HCT116 (cell line): ENCODE results near the gene SLC24A3. TPM values are rescaled to one million over a fixed set of nuclear protein-coding genes. Genes with fewer than 3 reads are reported as not detected.

Source experiments
- ATAC-seq: fragments of 200-7000 bp; cut with Tn5 transposase; 2 replicates; pipeline ENCODE4 v1.9.1; 2020; ENCODE audit warnings: mild to moderate bottlenecking, moderate library complexity
- BruUV-seq: library from RNA; stranded (reverse); fragments of 400-500 nt; replicated peaks from 2 replicates; lab custom pipeline; 2021; lab: Mats Ljungman, UMichigan
- CTCF ChIA-PET: fragments of 300-600 bp; sonication (Branson Sonifier 250); formaldehyde crosslinking; loops from one replicate; lab custom pipeline; 2021; ENCODE audit warnings: antibody characterized with exemption; lab: Charles Lee
- POLR2A ChIA-PET: fragments of 300-600, 350-600 bp; sonication (Branson Sonifier 250); formaldehyde crosslinking; loops from one replicate; lab custom pipeline; 2021; ENCODE audit warnings: antibody characterized with exemption; lab: Charles Lee
- RAD21 ChIA-PET, 2 experiments: fragments of 300-600 bp; sonication (Branson Sonifier 250); formaldehyde crosslinking; loops; one replicate each; lab custom pipeline; 2023; ENCODE audit warnings: low total read pairs in 2 of 2; ENCODE audit not compliant: uncharacterized antibody in 2 of 2, unreplicated experiment in 2 of 2, low non-redundant PET in 1 of 2; lab: Charles Lee
- DNase-seq: peaks from one replicate; pipeline ENCODE4 v3.0.0-alpha.2; 2010; ENCODE audit warnings: low read depth, low spot score
- H2AFZ ChIP-seq: fragments of 200-600 bp; shearing (Covaris generic), sonication (generic); 2 replicates; pipeline ENCODE4 v1.6.1; 2017; ENCODE audit warnings: low read depth, mixed run types, mixed read lengths, antibody characterized with exemption, low read length; ENCODE audit not compliant: poor library complexity, severe bottlenecking
- H3K27ac ChIP-seq: 2 replicates; pipeline ENCODE4 v1.5.1; 2012; ENCODE audit warnings: low read depth, low read length
- H3K27me3 ChIP-seq: fragments of 200-600 bp; sonication (generic); 2 replicates; pipeline ENCODE4 v1.6.1; 2016; ENCODE audit warnings: mixed run types, low read length, mixed read lengths; ENCODE audit not compliant: insufficient read depth
- H3K36me3 ChIP-seq, 2 experiments: fragments of 200-500 bp in 1 of 2; fragments of 200-600 bp in 1 of 2; sonication (Bioruptor generic) in 1 of 2; sonication (generic) in 1 of 2; 2 replicates each; pipeline versions ENCODE4 v1.5.1 to v1.6.1; 2014 to 2016; ENCODE audit warnings: low read length in 2 of 2, inconsistent platforms in 1 of 2, mixed read lengths in 1 of 2, mixed run types in 1 of 2; ENCODE audit not compliant: insufficient read depth in 2 of 2, control insufficient read depth in 1 of 2
- H3K4me1 ChIP-seq, 2 experiments: fragments of 200-600 bp in 1 of 2; sonication (generic) in 1 of 2; 2 replicates each; pipeline versions ENCODE4 v1.5.1 to v1.6.1; 2012 to 2017; ENCODE audit warnings: low read length in 2 of 2, inconsistent platforms in 1 of 2, mild to moderate bottlenecking in 1 of 2, mixed read lengths in 1 of 2, mixed run types in 1 of 2, moderate library complexity in 1 of 2; ENCODE audit not compliant: insufficient read depth in 2 of 2, control insufficient read depth in 1 of 2
- H3K4me2 ChIP-seq: fragments of 200-600 bp; sonication (generic); 2 replicates; pipeline ENCODE4 v1.6.1; 2017; ENCODE audit warnings: mixed run types, low read length, mixed read lengths
- H3K4me3 ChIP-seq, 2 experiments: fragments of 200-600 bp in 1 of 2; sonication (generic) in 1 of 2; replicated peaks in 1 of 2; 2 replicates each; pipeline ENCODE4 v1.5.1; 2011 to 2016; ENCODE audit warnings: low read length in 2 of 2, control low read depth in 1 of 2, low read depth in 1 of 2, mild to moderate bottlenecking in 1 of 2, mixed read lengths in 1 of 2, mixed run types in 1 of 2
- H3K79me2 ChIP-seq: fragments of 200-600 bp; sonication (generic); 2 replicates; pipeline ENCODE4 v1.6.1; 2017; ENCODE audit warnings: mild to moderate bottlenecking, mixed run types, low read length, moderate library complexity, mixed read lengths; ENCODE audit not compliant: insufficient read depth
- H3K9ac ChIP-seq: fragments of 200-600 bp; sonication (generic); 2 replicates; pipeline ENCODE4 v1.6.1; 2016; ENCODE audit warnings: low read length, mixed read lengths
- H3K9me2 ChIP-seq: fragments of 200-600 bp; sonication (generic), shearing (Covaris generic); 2 replicates; pipeline ENCODE4 v1.6.1; 2017; ENCODE audit warnings: mixed run types, mild to moderate bottlenecking, moderate library complexity; ENCODE audit not compliant: insufficient read depth
- H3K9me3 ChIP-seq, 2 experiments: fragments of 200-500 bp in 1 of 2; fragments of 200-600 bp in 1 of 2; sonication (Bioruptor generic) in 1 of 2; sonication (generic) in 1 of 2; 2 replicates each; pipeline ENCODE4 v1.6.1; 2014 to 2017; ENCODE audit warnings: low read length in 2 of 2, mixed read lengths in 2 of 2, inconsistent platforms in 1 of 2, low read depth in 1 of 2, mild to moderate bottlenecking in 1 of 2, mixed run types in 1 of 2, moderate library complexity in 1 of 2; ENCODE audit not compliant: control insufficient read depth in 1 of 2, insufficient read depth in 1 of 2
- H4K20me1 ChIP-seq: fragments of 200-600 bp; sonication (generic), shearing (Covaris generic); 2 replicates; pipeline ENCODE4 v1.6.1; 2017; ENCODE audit warnings: mixed run types, mild to moderate bottlenecking, moderate library complexity; ENCODE audit not compliant: insufficient read depth
- ATF3 ChIP-seq: IDR thresholded peaks from 2 replicates; pipeline ENCODE4 v1.6.1; 2012
- CBX3 ChIP-seq: IDR thresholded peaks from 2 replicates; pipeline ENCODE4 v1.6.1; 2012; ENCODE audit warnings: low read depth
- CEBPB ChIP-seq: IDR thresholded peaks from 2 replicates; pipeline ENCODE4 v1.6.1; 2012; ENCODE audit warnings: low read depth
- EGR1 ChIP-seq: IDR thresholded peaks from 2 replicates; pipeline ENCODE4 v1.6.1; 2012; ENCODE audit warnings: low read depth
- ELF1 ChIP-seq: IDR thresholded peaks from 2 replicates; pipeline ENCODE4 v1.6.1; 2012; ENCODE audit warnings: low read depth, borderline replicate concordance
- EZH2 ChIP-seq: fragments of 200-600 bp; sonication (generic); IDR thresholded peaks from 2 replicates; pipeline ENCODE4 v1.6.1; 2017; ENCODE audit warnings: antibody characterized with exemption, mixed run types
- EZH2phosphoT487 ChIP-seq: fragments of 200-600 bp; IDR thresholded peaks from 2 replicates; pipeline ENCODE4 v1.6.1; 2018; ENCODE audit warnings: antibody characterized with exemption, borderline replicate concordance
- FOSL1 ChIP-seq: IDR thresholded peaks from 2 replicates; pipeline ENCODE4 v1.6.1; 2012; ENCODE audit warnings: low read depth
- JUND ChIP-seq: IDR thresholded peaks from 2 replicates; pipeline ENCODE4 v1.6.1; 2012
- MAX ChIP-seq: IDR thresholded peaks from 2 replicates; pipeline ENCODE4 v1.6.1; 2012
- POLR2A ChIP-seq: IDR thresholded peaks from 2 replicates; pipeline ENCODE4 v1.7.0; 2011; ENCODE audit warnings: borderline replicate concordance; ENCODE audit not compliant: insufficient read depth, insufficient read length; ENCODE audit errors: extremely low read depth
- POLR2AphosphoS5 ChIP-seq: IDR thresholded peaks from 2 replicates; pipeline ENCODE4 v1.6.1; 2011; ENCODE audit warnings: mild to moderate bottlenecking, low read depth, low read length, moderate library complexity
- RAD21 ChIP-seq: IDR thresholded peaks from 2 replicates; pipeline ENCODE4 v1.6.1; 2012; ENCODE audit warnings: low read depth, mild to moderate bottlenecking
- REST ChIP-seq: IDR thresholded peaks from 2 replicates; pipeline ENCODE4 v1.6.1; 2012; ENCODE audit warnings: low read depth
- SIN3A ChIP-seq: IDR thresholded peaks from 2 replicates; pipeline ENCODE4 v1.6.1; 2012; ENCODE audit warnings: low read depth
- SRF ChIP-seq: IDR thresholded peaks from 2 replicates; pipeline ENCODE4 v1.6.1; 2012; ENCODE audit warnings: low read depth
- TCF7L2 ChIP-seq: IDR thresholded peaks from 2 replicates; pipeline ENCODE4 v1.7.0; 2011; ENCODE audit warnings: borderline replicate concordance, inconsistent platforms; ENCODE audit not compliant: insufficient read depth, insufficient read length; ENCODE audit errors: extremely low read depth
- YY1 ChIP-seq: IDR thresholded peaks from 2 replicates; pipeline ENCODE4 v1.6.1; 2011; ENCODE audit warnings: low read length, low read depth, moderate library complexity, mild to moderate bottlenecking; ENCODE audit not compliant: insufficient replicate concordance; ENCODE audit errors: extremely low read depth
- ZFX ChIP-seq: fragments of 450-650 bp; IDR thresholded peaks from 2 replicates; pipeline ENCODE4 v1.6.1; 2017
- ZNF274 ChIP-seq: fragments of 200-500 bp; sonication (Bioruptor generic); IDR thresholded peaks from 2 replicates; pipeline ENCODE4 v1.6.1; 2014; ENCODE audit warnings: mild to moderate bottlenecking, low read depth, low read length, inconsistent platforms
- intact Hi-C: fragments of 100-400 bp; cut with micrococcal nuclease; formaldehyde crosslinking; loops from 2 replicates; pipeline ENCODE4 v1.10.0; 2022
- total RNA-seq: library from RNA; stranded (reverse); gene quantifications from one replicate; pipeline ENCODE4 v1.2.1, GENCODE V29; 2021; ENCODE audit not compliant: unreplicated experiment

Gene SLC24A3
- total RNA-seq, 1 experiment from 2014 or later, result not detected

- TF ChIP-seq REST, result no peak
- no peak for TF ChIP-seq EZH2phosphoT487
- no peak for TF ChIP-seq EZH2
- no peak for TF ChIP-seq CBX3
- no peak for TF ChIP-seq SRF
- no peak for TF ChIP-seq ATF3
- TF ChIP-seq RAD21, result no peak
Observed at GRCh38 chr20:19401096-19401495, 188.7 kb downstream of the SLC24A3 start (continued).

GRCh38 chr20:19403549-19403948 is 191.1 kb downstream of the SLC24A3 start:
- H4K20me1 ChIP-seq, result no peaks in the 10 kb centered on the region
- intact Hi-C loops, result no loop called here
- no peak for TF ChIP-seq EZH2
- TF ChIP-seq ELF1, result no peak
- no peak for TF ChIP-seq ZFX
- TF ChIP-seq ZNF274, result no peak
- no peak for TF ChIP-seq TCF7L2
- TF ChIP-seq ATF3, result no peak
- no peak for TF ChIP-seq MAX
- TF ChIP-seq SRF, result no peak
- no peak for TF ChIP-seq REST
- no peak for TF ChIP-seq EZH2phosphoT487
- TF ChIP-seq JUND, result no peak
- TF ChIP-seq POLR2AphosphoS5, result no peak
- no peak for TF ChIP-seq SIN3A
- TF ChIP-seq EGR1, result no peak
- TF ChIP-seq FOSL1, result no peak
- no peak for TF ChIP-seq YY1
- TF ChIP-seq CEBPB, result no peak
- TF ChIP-seq POLR2A, result no peak
- H3K27ac ChIP-seq, result no peak overlapping the region
- RAD21 ChIA-PET, result no interaction called here
- H3K9ac ChIP-seq, result no peak overlapping the region
- H3K27me3 ChIP-seq, result no peaks in the 10 kb centered on the region
- no peaks in the 10 kb centered on the region for H3K36me3 ChIP-seq
- H2AFZ ChIP-seq, result no peak overlapping the region
- CTCF ChIA-PET, result no interaction called here
- ATAC-seq (no peak), DNase-seq (no peak)
- POLR2A ChIA-PET, result no interaction called here
- H3K9me3 ChIP-seq, result peaks cover 0 to 3% of the 10 kb centered on the region in 2 experiments; a peak in 1 of 4 replicates
- BruUV-seq, result no TSS peak
- no peak overlapping the region for H3K4me2 ChIP-seq
- H3K4me1 ChIP-seq, result no peaks in the 10 kb centered on the region
- no peaks in the 10 kb centered on the region for H3K9me2 ChIP-seq
- no peak overlapping the region for H3K4me3 ChIP-seq
- H3K79me2 ChIP-seq, result no peaks in the 10 kb centered on the region
